Right atrium auricular region (tissue), 2 donors: ENCODE data around the gene PFKFB2. TPM values are rescaled to one million over a fixed set of nuclear protein-coding genes. Genes with fewer than 3 reads are reported as not detected.

Source experiments
- DNase-seq: peaks from one replicate; pipeline ENCODE4 v3.0.0-alpha.2; 2019; ENCODE audit warnings: low spot score
- H3K27ac ChIP-seq, 2 donors: fragments of 200-600 bp; sonication (generic); 1 replicate in 1 of 2; 2 replicates in 1 of 2; pipeline ENCODE4 v1.5.1; 2016 to 2019
- H3K27me3 ChIP-seq, 2 donors: fragments of 200-600 bp; sonication (generic); one replicate each; pipeline versions ENCODE4 v1.5.1 to v1.6.0; 2017 to 2019
- H3K36me3 ChIP-seq: fragments of 200-600 bp; sonication (generic); one replicate; pipeline ENCODE4 v1.5.1; 2016
- H3K4me1 ChIP-seq, 2 donors: fragments of 200-600 bp; sonication (generic); one replicate each; pipeline versions ENCODE4 v1.5.1 to v1.6.0; 2017 to 2019
- H3K4me3 ChIP-seq, 2 donors: fragments of 200-600 bp; sonication (generic); 1 replicate in 1 of 2; 2 replicates in 1 of 2; pipeline ENCODE4 v1.5.1; 2017 to 2019; ENCODE audit warnings: mild to moderate bottlenecking in 1 of 2, moderate library complexity in 1 of 2
- H3K9me3 ChIP-seq, 2 donors: fragments of 200-600 bp; sonication (generic); one replicate each; pipeline ENCODE4 v1.5.1; 2019
- total RNA-seq, 2 donors: library from RNA; depleted of rRNA; stranded (reverse); fragments of >200 nt; gene quantifications; one replicate each; pipeline ENCODE4 v1.1.0, GENCODE V29; 2016
- TF ChIP-seq, protein P1 (sequence below), 2 donors: fragments of 200-600 bp; sonication (generic); IDR thresholded peaks; one replicate each; pipeline ENCODE4 v1.5.1; 2019; ENCODE audit warnings: antibody characterized with exemption in 2 of 2

The PFKFB2 gene
- total RNA-seq, 2 donors from 2014 or later, result 11.8 to 27.5 TPM

DNA sequence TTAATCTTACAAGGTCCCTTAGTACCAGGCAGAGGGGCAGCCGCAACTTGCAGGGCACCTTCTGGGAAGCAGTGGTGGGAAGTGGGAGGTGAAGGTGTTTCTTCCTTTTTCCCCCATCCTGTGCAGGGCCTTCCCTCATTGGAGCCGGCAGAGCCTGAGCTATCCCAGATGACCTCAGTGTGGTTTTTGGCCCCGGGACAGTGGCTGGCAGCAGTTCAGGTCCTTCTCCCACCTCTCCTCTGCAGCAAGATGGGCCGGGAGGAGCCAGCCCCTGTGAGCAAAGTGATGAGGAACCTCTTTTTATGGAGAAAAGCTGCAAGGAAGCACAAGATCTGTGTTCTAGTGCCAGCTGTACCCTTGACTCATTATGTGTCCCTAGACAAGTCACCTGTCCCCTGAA, 6.8 kb downstream of the PFKFB2 start:
- H3K4me1 ChIP-seq, result peaks cover 0 to 10% of the 10 kb centered on the region in 2 donors
- H3K36me3 ChIP-seq, result peaks cover 41% of the 10 kb centered on the region
- TF ChIP-seq, protein P1, sequence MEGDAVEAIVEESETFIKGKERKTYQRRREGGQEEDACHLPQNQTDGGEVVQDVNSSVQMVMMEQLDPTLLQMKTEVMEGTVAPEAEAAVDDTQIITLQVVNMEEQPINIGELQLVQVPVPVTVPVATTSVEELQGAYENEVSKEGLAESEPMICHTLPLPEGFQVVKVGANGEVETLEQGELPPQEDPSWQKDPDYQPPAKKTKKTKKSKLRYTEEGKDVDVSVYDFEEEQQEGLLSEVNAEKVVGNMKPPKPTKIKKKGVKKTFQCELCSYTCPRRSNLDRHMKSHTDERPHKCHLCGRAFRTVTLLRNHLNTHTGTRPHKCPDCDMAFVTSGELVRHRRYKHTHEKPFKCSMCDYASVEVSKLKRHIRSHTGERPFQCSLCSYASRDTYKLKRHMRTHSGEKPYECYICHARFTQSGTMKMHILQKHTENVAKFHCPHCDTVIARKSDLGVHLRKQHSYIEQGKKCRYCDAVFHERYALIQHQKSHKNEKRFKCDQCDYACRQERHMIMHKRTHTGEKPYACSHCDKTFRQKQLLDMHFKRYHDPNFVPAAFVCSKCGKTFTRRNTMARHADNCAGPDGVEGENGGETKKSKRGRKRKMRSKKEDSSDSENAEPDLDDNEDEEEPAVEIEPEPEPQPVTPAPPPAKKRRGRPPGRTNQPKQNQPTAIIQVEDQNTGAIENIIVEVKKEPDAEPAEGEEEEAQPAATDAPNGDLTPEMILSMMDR (IDR thresholded peaks at IDR 0.05), result no peak
- no peak overlapping the region for H3K4me3 ChIP-seq
- H3K9me3 ChIP-seq, result no peaks in the 10 kb centered on the region
- DNase-seq, result no peak
- peak overlapping the region in 1 of 2 donors; percentile 57 for H3K27ac ChIP-seq
- no peaks in the 10 kb centered on the region for H3K27me3 ChIP-seq

GRCh38 chr1:207060596-207060995, 7.5 kb downstream of the PFKFB2 start:
- TF ChIP-seq, protein P1 (IDR thresholded peaks at IDR 0.05), result no peak
- H3K27me3 ChIP-seq, result no peaks in the 10 kb centered on the region
- H3K27ac ChIP-seq, result no peak overlapping the region
- H3K9me3 ChIP-seq, result no peaks in the 10 kb centered on the region
- DNase-seq, result no peak
- no peak overlapping the region for H3K4me3 ChIP-seq
- peaks cover 0 to 10% of the 10 kb centered on the region in 2 donors for H3K4me1 ChIP-seq
- peaks cover 42% of the 10 kb centered on the region for H3K36me3 ChIP-seq

DNA sequence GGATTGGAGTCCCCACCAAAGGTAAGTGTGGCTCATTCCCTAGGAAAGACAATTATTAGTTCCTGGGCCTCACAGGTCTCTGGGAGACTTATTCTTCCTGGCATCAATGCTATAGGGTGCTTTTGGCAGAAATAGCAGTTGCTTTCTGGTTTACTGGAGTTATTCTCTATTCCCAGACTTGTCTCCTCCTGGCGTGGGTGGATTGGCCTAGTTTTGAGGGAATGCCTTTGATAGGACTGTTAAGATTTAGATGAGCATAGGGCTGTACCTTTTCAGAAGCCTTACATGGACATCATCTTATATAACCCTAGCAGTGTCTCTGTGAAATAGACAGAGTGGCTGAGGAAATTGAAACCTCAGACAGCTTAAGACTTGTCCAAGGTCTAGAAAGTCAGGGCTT, 9.0 kb downstream of the PFKFB2 start:
- TF ChIP-seq, protein P1 (IDR thresholded peaks at IDR 0.05), result no peak
- DNase-seq, result no peak
- Histone ChIP-seq H3K9me3 (no peaks in the 10 kb centered on the region), H3K36me3 (peaks cover 55% of the 10 kb centered on the region), H3K4me3 (no peak overlapping the region), H3K27me3 (no peaks in the 10 kb centered on the region), H3K27ac (no peak overlapping the region), H3K4me1 (peaks cover 0 to 10% of the 10 kb centered on the region in 2 donors)

DNA sequence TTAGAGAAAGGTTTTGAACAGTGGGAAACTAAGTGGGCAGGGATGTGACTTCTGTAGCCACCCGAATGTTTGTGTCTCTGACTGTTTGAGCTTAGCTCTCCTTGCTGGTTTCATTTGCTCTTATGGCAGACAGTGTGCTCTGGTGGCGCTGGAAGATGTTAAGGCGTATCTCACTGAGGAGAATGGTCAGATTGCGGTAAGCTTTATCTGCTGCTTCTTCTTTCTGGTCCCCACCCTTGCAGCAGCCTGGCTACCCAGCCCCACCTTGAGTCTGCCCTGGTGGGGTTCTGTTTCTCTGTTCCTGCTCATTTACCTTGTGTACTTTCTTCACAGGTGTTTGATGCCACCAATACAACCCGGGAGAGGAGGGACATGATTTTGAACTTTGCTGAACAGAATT, 9.9 kb downstream of the PFKFB2 start:
- Histone ChIP-seq H3K4me3 (no peak overlapping the region), H3K27me3 (no peaks in the 10 kb centered on the region), H3K9me3 (no peaks in the 10 kb centered on the region), H3K36me3 (peaks cover 63% of the 10 kb centered on the region), H3K4me1 (peaks cover 0 to 10% of the 10 kb centered on the region in 2 donors), H3K27ac (peak overlapping the region in 1 of 2 donors; percentile 56)
- DNase-seq, result no peak
- TF ChIP-seq, protein P1 (IDR thresholded peaks at IDR 0.05), result no peak

DNA sequence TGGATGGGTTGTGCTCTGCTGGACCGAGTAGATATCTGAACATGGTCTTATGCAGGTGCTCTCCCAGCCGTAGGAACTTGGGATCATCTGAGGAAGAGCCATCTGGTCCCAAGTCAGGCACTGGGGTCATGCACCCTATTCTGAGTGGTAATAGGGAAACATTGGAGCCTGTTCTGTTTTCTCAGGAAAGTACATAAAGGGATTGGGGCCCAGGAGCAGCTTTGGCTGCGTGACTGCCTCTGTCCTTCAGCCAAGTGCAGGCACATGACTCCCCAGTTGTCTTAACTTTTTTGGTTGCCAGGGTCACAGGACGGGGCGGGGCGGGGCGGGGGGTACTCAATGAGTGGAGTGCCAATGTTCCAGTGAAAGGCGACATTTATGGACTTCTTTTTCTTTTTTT, 11.5 kb downstream of the PFKFB2 start:
- Histone ChIP-seq H3K36me3 (peaks cover 76% of the 10 kb centered on the region), H3K4me3 (no peak overlapping the region), H3K27me3 (no peaks in the 10 kb centered on the region), H3K9me3 (no peaks in the 10 kb centered on the region), H3K27ac (peak overlapping the region; percentile 56 to 73), H3K4me1 (peaks cover 0 to 10% of the 10 kb centered on the region in 2 donors)
- TF ChIP-seq, protein P1 (IDR thresholded peaks at IDR 0.05), result no peak
- DNase-seq, result no peak

- peaks cover 0 to 5% of the 10 kb centered on the region in 2 donors for H3K4me1 ChIP-seq
- TF ChIP-seq, protein P1 (IDR thresholded peaks at IDR 0.05), result no peak
- H3K36me3 ChIP-seq, result peaks cover 74% of the 10 kb centered on the region
- H3K9me3 ChIP-seq, result no peaks in the 10 kb centered on the region
- H3K27ac ChIP-seq, result peak overlapping the region in 1 of 2 donors; percentile 31
- no peak overlapping the region for H3K4me3 ChIP-seq
- DNase-seq, result no peak
- H3K27me3 ChIP-seq, result no peaks in the 10 kb centered on the region
Measured at GRCh38 chr1:207067185-207067584, 14.1 kb downstream of the PFKFB2 start.
